Adrenal gland (tissue), 12 donors: Measurements from ENCODE around the gene TPD52L2. TPM values are rescaled to one million over a fixed set of nuclear protein-coding genes. Genes with fewer than 3 reads are reported as not detected.

ENCODE experiments used
- DNase-seq, 7 donors: peaks; one replicate each; pipeline ENCODE4 v3.0.0-alpha.2; 2019 to 2020
- H3K27ac ChIP-seq, 5 donors: fragments of 200-600 bp; sonication (generic) in 4 of 5; 1 replicate in 3 of 5; 2 replicates in 2 of 5; pipeline versions ENCODE4 v1.5.1 to v1.8.0; 2016 to 2020; ENCODE audit warnings: mild to moderate bottlenecking in 1 of 5
- H3K27me3 ChIP-seq: fragments of 200-600 bp; 2 replicates; pipeline ENCODE4 v1.8.0; 2021
- H3K36me3 ChIP-seq, 2 donors: fragments of 200-600 bp; replicated peaks in 1 of 2; 1 replicate in 1 of 2; 2 replicates in 1 of 2; pipeline versions ENCODE4 v1.5.1 to v1.8.0; 2018 to 2022
- H3K4me1 ChIP-seq, 2 donors: fragments of 200-600 bp; replicated peaks in 1 of 2; 1 replicate in 1 of 2; 2 replicates in 1 of 2; pipeline versions ENCODE4 v1.5.1 to v1.8.0; 2018 to 2021
- H3K4me3 ChIP-seq, 4 donors: fragments of 200-600 bp; sonication (generic) in 3 of 4; one replicate each; pipeline ENCODE4 v1.5.1; 2016 to 2018
- H3K9me3 ChIP-seq, 3 donors: fragments of 200-600 bp; sonication (generic) in 1 of 3; replicated peaks in 1 of 3; 1 replicate in 2 of 3; 2 replicates in 1 of 3; pipeline versions ENCODE4 v1.5.1 to v1.8.0; 2016 to 2021
- CTCF ChIP-seq, 6 experiments: fragments of 450-650 bp in 4 of 6; fragments of 200-600 bp in 2 of 6; sonication (generic) in 1 of 6; IDR thresholded peaks; 1 replicate in 5 of 6; 2 replicates in 1 of 6; pipeline versions ENCODE4 v1.5.1 to v1.8.0; 2016 to 2021; ENCODE audit warnings: antibody characterized with exemption in 6 of 6, mild to moderate bottlenecking in 2 of 6, moderate library complexity in 1 of 6
- POLR2A ChIP-seq, 2 donors: fragments of 450-650 bp; IDR thresholded peaks; one replicate each; pipeline ENCODE4 v1.6.1; 2017; ENCODE audit warnings: antibody characterized with exemption in 2 of 2, mild to moderate bottlenecking in 2 of 2, moderate library complexity in 1 of 2
- WGBS, 4 donors: extraction: QIAGEN DNeasy Blood & Tissue Kit in 2 of 4; methylation state at CpG; one replicate each; pipeline versions ENCODE4 v1.1.5 to v1.1.7; 2013 to 2017; 5-methylcytosine and 5-hydroxymethylcytosine counted together
- intact Hi-C, 2 donors: fragments of 100-400 bp; cut with DNase I; formaldehyde crosslinking; loops; one replicate each; pipeline versions ENCODE4 v1.14.1 to v1.15.0; 2022 to 2023
- polyA plus RNA-seq, 3 donors: library from polyadenylated mRNA; stranded (reverse); fragments of 200-250 nt in 2 of 3; fragments of 350-450 nt in 1 of 3; fragmentation: Illumina TruSeq in 1 of 3; extraction: RNeasy Lipid Tissue Mini Kit (QIAGEN cat#74804) in 1 of 3; gene quantifications; one replicate each; pipeline ENCODE4 v1.2.3, GENCODE V29; 2013 to 2014
- total RNA-seq, 9 donors: library from RNA; depleted of rRNA in 4 of 9; stranded (reverse); fragments of >200 nt in 4 of 9; fragments of 120-200 nt in 1 of 9; fragmentation: NEBNext Ultra II Directional in 1 of 9; extraction: Animal tissue kit (Norgen Biotek cat#: 25700) in 1 of 9; gene quantifications; one replicate each; pipeline versions ENCODE4 v1.1.0 to v1.2.4, GENCODE V29; 2013 to 2023
- donor health status: healthy with polysubstance abuse.
- donor health status: Bipolar disorder and iron deficiency.
- donor health status: DM: yes; HTN: yes; CAD: no.
- donor health status: DM: no; HTN: no; CAD: no.
- donor health status: DM: no; HTN: no; CAD: no.
- donor health status: DM: yes; HTN: yes; CAD: no.

TPD52L2 gene
- total and polyA plus RNA-seq, 12 donors = 81.9 to 125 (median 112) TPM

GRCh38 chr20:63919130-63919529 lies 54.1 kb downstream of the TPD52L2 start:
- Histone ChIP-seq H3K27ac (no peak overlapping the region), H3K27me3 (no peaks in the 10 kb centered on the region), H3K9me3 (no peaks in the 10 kb centered on the region), H3K4me3 (no peak overlapping the region), H3K36me3 (peaks cover 0 to 18% of the 10 kb centered on the region in 2 donors), H3K4me1 (peaks cover 4 to 14% of the 10 kb centered on the region in 2 donors)
- 85 to 97% (median 90%) methylated on average over 6 to 19 of the region's 19 CpGs for WGBS, 4 donors
- intact Hi-C loops = no loop called here
- TF ChIP-seq POLR2A (IDR thresholded peaks at IDR 0.05) (no peak), CTCF (IDR thresholded peaks at IDR 0.05) (no peak)
- DNase-seq = no peak

DNA sequence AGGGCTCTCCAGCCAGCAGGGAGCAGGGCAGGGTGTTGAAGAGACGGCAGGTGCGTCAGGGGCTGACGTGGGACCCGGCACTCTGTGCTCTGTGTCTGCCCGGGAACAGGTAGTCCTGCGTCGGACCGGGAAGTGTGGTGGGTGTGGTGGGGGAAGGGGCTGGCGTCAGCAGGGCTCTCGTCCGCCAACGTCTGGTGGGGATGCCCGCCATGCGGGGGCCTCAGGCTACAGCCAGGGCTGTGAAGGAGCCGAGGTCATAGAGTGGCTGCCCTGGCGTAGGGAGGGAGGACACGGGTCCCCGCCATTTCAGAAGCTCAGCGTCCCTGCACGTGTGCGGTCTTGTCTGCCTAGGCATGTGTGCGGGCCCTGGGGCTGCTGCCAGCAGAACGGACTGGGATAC lies 55.2 kb downstream of the TPD52L2 start:
- H3K9me3 ChIP-seq = no peaks in the 10 kb centered on the region
- TF ChIP-seq CTCF (IDR thresholded peaks at IDR 0.05) (no peak), POLR2A (IDR thresholded peaks at IDR 0.05) (no peak)
- 91 to 97% (median 93%) methylated on average over 11 to 23 of the region's 23 CpGs for WGBS, 4 donors
- H3K36me3 ChIP-seq = peaks cover 0 to 18% of the 10 kb centered on the region in 2 donors
- intact Hi-C loops = no loop called here
- H3K4me3 ChIP-seq = no peak overlapping the region
- H3K27ac ChIP-seq = no peak overlapping the region
- no peaks in the 10 kb centered on the region for H3K27me3 ChIP-seq
- DNase-seq = no peak
- H3K4me1 ChIP-seq = peaks cover under 1 to 12% of the 10 kb centered on the region in 2 donors

DNA sequence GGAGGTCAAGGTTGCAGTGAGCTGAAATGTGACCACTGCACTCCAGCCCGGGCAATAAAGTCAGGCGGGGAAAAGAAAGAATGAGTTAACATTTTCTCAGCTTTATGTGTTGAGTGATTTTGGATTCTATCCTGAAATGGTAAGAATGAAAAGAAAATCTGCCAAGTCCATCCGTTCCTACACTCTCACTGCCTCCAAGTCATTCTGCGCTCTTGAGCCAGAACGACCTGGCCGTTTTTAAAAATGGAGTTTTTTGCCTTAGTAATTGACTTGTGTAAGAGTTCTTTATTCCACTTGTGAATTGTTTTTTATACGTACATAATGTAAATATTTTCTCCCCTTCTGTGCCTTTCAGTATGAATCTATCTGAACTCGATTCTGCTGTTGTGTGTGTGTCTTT lies 58.6 kb downstream of the TPD52L2 start:
- H3K4me3 ChIP-seq = no peak overlapping the region
- intact Hi-C loops = no loop called here
- no peak overlapping the region for H3K27ac ChIP-seq
- DNase-seq = no peak
- TF ChIP-seq POLR2A (IDR thresholded peaks at IDR 0.05) (no peak), CTCF (IDR thresholded peaks at IDR 0.05) (no peak)
- no peaks in the 10 kb centered on the region for H3K9me3 ChIP-seq
- WGBS, 4 donors = 77 to 88% (median 84%) methylated on average over 8 of the region's 8 CpGs
- no peaks in the 10 kb centered on the region for H3K27me3 ChIP-seq
- peaks cover 0 to 28% of the 10 kb centered on the region in 2 donors for H3K36me3 ChIP-seq
- peaks cover 0 to 10% of the 10 kb centered on the region in 2 donors for H3K4me1 ChIP-seq

DNA sequence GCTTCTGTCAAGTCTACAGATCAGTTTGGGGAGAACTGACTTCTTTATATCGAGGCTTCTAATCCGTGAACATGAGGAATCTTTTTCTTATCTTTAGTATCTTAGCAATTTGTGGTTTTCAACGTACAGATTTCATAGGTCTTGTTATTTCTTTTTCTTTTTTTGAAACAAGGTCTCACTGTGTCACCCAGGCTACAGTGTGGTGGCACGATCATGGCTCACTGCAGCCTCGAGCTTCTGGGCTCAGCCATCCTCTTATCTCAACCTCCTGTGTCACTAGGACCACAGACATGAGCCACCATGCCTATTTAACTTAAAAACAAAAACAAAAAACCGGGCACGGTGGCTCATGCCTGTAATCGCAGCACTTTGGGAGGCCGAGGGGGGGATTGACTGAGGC lies 59.2 kb downstream of the TPD52L2 start:
- peaks cover 0 to 10% of the 10 kb centered on the region in 2 donors for H3K4me1 ChIP-seq
- WGBS, 4 donors = 76 to 82% (median 77%) methylated on average over 9 of the region's 9 CpGs

More for the DNA sequence above, 59.2 kb downstream of the TPD52L2 start:
- Histone ChIP-seq H3K36me3 (peaks cover 0 to 28% of the 10 kb centered on the region in 2 donors), H3K27ac (no peak overlapping the region), H3K9me3 (no peaks in the 10 kb centered on the region), H3K27me3 (no peaks in the 10 kb centered on the region), H3K4me3 (no peak overlapping the region)
- intact Hi-C loops = no loop called here
- no peak for DNase-seq
- TF ChIP-seq POLR2A (IDR thresholded peaks at IDR 0.05) = no peak
- TF ChIP-seq CTCF (IDR thresholded peaks at IDR 0.05) = no peak
